ENCODE results near the gene BCLAF1.
A peak's percentile ranks its signal among the peaks of the same experiment; 100 is the strongest.
"Not testable (repeated sequence)": the region's sequence is repeated elsewhere in the genome, so short reads cannot be mapped to it uniquely, and the experiment has no call there.

The BCLAF1 gene

DNA sequence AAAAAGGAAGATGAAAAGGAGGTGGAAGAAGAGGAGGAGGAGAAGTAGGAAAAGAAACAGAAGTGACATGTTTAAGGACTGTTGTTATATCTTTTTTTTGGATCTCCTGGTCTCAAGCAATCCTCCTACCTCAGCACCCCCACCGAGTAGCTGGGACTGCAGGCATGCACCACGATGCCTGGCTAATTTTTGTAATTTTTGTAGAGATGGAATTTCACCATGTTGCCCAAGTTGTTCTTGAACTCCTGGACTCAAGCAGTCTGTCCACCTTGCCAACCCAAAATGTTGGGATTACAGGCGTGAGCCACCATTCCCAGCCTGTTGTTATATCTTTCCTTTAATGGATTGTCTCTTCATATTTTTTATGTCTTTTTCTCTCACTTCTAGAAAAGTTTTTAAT is 19.5 kb upstream of the BCLAF1 start:
- DNase-seq, result no peak

- not testable (repeated sequence) for DNase-seq
These were observed 18.8 kb upstream of the BCLAF1 start for GRCh38 chr6:136308469-136308868.

DNA sequence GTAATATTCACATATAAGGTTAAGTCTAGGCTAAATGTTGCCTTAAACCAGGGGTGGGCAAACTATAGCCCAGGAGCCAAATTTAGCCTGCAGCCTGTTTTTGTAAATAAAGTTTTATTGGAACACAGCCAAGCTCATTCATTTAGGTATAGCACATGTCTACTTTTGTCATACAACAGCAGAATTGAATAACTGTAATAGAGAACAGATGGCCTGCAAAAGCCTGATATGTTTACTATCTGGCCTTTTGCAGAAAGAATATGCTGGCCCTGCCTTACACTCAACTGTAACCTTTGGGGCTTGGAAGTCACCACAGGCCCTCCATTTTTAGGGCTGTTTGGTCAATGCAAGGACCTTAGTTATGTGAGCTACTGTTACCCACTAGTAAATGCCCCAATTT is 17.7 kb upstream of the BCLAF1 start:
- DNase-seq, result no peak

DNA sequence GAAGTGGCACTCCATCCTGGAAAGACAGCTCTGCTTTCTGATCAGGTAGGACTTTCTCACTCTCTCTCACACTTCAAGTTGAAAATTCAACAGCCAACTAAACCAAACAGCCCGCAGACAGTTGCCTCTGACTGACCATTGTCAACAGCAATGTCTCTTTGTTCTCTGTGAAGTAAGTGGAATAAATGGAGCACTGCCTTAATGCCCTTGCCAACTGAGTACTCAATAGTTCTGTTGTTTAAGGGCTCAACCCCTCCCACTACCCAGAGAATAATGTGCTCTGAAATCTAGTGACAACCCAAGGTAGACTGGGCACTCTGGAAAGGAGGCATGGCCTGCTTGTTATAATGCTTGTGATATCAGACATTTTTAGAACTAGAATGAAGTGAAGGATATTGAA is 16.8 kb upstream of the BCLAF1 start:
- DNase-seq, result no peak

- DNase-seq, result no peak
These were observed 14.8 kb upstream of the BCLAF1 start for GRCh38 chr6:136304410-136304809.

DNA sequence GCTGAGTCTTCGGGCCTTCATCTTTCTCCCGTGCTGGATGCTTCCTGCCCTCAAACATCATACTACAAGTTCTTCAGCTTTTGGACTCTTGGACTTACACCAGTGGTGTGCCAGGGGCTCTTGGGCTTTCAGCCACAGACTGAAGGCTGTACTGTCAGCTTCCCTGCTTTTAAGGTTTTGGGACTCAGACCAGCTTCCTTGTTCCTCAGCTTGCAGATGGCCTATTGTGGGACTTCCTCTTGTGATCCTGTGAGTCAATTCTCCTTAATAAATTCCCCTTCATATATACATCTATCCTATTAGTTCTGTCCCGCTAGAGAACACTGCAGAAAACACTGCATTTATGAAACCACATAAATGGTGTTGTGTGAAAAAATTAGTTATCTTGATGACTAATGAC is 13.9 kb upstream of the BCLAF1 start:
- no peak for DNase-seq

- no peak for DNase-seq
These were observed 5.0 kb upstream of the BCLAF1 start for GRCh38 chr6:136294621-136295020.

DNA sequence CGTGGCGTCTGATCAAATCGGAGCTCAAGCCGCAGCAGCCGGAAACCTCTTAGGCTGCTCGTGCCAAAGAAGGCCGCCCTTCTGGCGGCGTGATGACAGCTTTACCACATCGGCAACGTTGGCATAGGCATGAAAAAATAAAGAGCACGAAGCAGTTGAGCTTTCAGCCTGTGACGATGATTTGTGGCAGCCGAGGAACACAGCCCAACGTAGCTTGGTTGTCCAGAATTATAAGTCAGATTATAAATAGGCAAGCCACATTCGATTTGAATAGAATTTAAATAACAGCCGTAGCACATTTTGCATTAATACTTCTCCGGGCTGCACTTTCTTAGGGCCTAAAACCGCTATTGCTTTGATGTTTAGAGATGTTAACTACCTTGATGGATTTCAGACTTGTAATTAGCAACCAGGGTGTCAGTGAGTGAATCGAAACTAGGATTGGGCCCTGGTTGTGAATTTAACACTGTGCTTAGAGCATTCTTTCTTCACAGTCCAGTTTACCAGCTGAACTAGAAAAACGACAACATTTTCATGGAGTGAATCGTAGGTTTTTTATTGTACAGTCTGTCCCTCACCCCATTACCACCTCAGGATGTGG is 864 bp upstream of the BCLAF1 start:
- peak; percentile 77 for DNase-seq

DNA sequence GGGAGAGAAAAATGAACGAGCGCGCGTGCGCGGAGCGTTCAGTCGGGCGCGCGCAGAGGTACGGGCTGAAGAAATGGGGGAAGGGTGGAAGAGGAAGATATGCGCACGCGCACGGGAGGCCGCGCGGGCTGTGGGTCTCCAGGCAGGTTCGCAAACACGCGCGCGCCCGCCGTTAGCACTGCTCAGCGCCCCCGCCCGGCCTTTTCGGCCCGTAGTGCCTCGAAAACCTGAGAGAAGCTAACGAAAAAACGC is 393 bp downstream of the BCLAF1 start:
- peak; percentile 90 for DNase-seq

DNA sequence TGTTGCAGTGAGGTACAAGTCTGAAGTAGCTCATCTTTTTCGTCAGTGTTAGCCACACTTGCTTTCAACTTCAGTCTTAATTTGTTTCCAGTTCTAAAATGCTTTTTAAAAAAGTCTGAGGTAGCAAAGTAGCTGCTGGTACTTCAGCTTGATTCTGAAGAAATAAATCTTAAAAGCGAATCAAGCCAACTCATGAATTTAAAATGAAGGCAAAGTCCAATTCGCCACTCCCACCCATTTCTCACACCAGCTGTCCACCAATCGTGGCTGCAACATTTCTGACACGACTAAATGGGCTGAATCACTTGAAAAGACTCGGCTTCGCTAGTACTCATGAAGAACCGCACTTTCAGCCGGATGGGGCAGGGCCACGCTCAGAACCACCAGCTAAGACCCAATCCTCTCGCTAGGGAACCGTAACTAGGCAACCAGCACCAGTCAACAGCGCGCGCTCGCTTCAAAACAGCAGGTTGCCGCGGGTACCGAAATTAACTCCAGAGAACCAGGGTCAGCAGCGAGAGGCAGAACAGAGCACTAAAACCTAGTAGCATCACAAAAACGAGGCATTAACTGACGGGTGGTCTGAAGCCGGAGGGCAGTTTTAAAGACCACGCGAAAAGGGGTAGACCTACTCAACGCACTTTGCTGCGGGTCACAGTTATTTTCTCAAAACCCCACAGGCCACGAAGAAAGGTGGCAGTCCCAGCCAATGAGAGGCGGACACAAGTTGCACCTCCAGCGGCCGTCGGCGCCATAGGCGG is 900 bp downstream of the BCLAF1 start:
- DNase-seq, result peak; percentile 83

- no peak for DNase-seq
These were observed 4.7 kb downstream of the BCLAF1 start for GRCh38 chr6:136284909-136285308.

- no peak for DNase-seq
These were observed 6.7 kb downstream of the BCLAF1 start for GRCh38 chr6:136282906-136283305.

- DNase-seq, result no peak
These were observed 9.5 kb downstream of the BCLAF1 start for GRCh38 chr6:136280032-136280609.

- no peak for DNase-seq
These were observed 15.6 kb downstream of the BCLAF1 start for GRCh38 chr6:136274062-136274461.

DNA sequence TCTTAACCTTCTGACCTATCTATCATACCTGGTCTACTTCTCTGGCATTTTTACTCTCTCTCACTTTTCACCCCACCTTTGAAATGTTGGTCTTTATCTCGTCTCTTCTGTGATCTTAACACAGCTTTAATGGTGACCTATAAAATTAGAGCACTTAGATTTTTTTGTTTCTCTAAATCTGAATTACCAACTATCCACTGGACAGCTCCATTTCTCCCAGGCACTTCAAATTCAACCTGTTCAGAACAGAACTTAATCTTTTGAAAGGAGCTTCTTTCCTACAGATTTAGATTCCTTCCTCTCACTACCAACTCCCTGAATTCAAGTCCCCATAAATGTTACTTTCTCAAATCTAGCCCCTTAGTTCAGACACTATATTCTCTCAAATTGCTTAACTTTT is 24.5 kb downstream of the BCLAF1 start:
- no peak for DNase-seq

- no peak for DNase-seq
These were observed 26.7 kb downstream of the BCLAF1 start for GRCh38 chr6:136262940-136263339.

DNA sequence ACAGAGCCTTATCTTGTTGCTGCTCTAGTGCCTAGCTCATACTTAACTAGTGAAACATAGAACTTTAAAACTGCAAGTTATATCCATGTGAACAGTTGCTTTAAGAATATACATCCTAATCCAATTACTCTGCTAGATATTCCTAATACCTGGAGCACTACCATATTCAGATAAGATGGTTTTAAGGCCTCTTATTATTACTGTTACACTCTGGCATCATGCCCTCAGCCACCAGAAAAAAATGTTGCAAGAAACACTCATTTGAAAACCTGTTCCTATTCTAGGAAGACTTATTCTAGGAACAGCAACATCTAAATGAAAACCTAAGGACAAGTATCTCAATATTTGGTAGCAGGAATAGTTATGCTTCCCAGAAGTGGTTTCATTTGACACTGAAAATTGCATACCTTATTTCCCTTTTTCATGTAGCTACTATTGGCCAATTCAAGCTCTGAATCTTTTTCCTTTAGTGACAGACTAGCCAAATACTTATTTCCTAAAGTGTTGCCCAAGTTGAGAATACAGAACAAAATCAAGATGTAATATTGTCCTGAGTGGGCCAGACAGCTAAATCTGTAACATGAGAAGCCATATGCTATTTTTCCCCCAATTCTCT is 34.7 kb downstream of the BCLAF1 start:
- no peak for DNase-seq

DNA sequence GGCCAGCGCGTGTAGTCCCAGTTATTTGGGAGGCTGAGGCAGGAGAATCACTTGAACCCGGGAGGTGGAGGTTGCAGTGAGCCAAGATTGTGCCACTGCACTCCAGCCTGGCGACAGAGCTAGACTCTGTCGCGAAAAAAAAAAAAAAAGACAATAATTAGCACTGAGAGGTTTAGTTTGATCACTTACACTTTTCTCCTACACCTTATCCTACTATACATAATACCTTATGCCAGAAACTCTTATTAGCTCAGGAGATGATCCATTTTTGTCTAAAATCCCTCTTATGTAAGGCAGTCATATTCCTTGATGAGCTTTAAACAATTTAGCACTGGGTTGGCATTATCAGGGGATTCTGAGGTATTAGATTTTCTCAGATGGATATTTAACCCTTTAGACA is 35.9 kb downstream of the BCLAF1 start:
- no peak for DNase-seq

- DNase-seq, result no peak
These were observed 37.2 kb downstream of the BCLAF1 start for GRCh38 chr6:136252441-136252840.

GRCh38 chr6:136251394-136251793 is 38.3 kb downstream of the BCLAF1 start:
- no peak for DNase-seq

- no peak for DNase-seq
These were observed 39.0 kb downstream of the BCLAF1 start for GRCh38 chr6:136250686-136251008.

DNA sequence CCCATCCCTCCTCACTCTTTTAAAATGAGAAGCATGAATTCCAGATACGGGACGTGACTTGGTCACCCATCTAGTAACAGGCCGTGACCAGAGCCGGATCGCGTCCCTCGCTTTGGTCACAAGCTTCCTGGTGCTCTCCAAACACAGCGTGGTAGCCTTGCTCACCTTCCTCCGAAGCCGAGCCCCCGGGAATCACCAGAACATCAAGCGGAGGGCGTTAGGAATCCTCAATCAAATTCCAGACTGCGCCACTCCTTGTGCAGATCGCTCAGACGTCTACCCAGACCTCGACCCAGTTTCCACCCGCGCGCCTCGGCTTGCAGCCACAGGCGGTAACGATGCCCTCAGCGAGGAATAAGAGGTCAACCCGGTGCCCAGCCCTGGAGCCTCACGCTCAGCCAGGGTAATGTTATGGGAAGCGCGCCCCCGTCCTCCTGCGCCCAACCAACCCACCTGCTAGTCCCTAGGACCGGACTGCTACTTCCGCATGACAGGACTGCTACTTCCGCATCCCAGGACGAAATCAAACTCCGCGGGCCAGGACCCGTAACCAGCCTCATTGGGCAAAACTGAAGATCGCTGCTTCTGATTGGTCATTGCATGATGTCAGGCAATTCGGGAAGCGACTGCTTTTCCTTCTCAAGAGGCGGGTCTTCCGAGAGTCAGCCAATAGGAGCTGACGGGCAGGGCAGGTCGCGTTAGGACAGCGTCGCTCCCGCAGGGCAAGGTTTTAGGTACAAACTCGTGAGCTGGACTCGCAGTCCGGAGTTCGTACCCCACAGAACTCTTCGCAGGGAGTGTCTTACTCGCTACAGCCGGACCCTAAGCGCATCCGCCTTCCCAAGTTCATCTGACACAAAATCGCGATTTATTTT is 39.6 kb downstream of the BCLAF1 start, which contains the start of gene MTFR2:
Gene MTFR2 (minus strand): TSS at position 501 of the 875 bp plus-strand sequence. CDS start 1,212 bp downstream, outside the sequence.
- DNase-seq, result peak; percentile 88

DNA sequence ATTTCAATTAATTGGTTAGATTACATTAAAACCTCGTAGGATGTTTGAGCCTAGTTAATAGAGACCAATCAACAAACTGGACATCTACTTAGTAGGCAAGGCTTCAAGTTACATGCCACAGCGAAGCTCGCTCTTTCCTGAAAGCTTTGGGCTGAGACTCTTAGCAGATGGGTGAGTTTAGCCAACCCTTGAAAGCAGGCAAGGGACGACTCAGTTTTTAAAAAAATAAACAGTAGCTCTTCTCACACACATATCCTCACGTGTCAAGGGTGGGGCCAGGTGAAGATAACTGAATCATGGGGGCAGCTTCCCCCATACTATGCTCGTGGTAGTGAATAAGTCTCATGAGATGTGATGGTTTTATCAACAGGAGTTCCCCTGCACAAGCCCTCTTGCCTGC is 40.3 kb downstream of the BCLAF1 start:
- DNase-seq, result no peak
